GM19328 (cell line): ENCODE results near the gene DNER.
"Not testable (repeated sequence)": the region's sequence is repeated elsewhere in the genome, so short reads cannot be mapped to it uniquely, and the experiment has no call there.

Experiments used
- ATAC-seq: cut with Tn5 transposase; IDR thresholded peaks from one replicate; pipeline ENCODE4 v1.9.1; 2021; ENCODE audit warnings: mild to moderate bottlenecking, moderate library complexity; ENCODE audit not compliant: unreplicated experiment

DNER gene

DNA sequence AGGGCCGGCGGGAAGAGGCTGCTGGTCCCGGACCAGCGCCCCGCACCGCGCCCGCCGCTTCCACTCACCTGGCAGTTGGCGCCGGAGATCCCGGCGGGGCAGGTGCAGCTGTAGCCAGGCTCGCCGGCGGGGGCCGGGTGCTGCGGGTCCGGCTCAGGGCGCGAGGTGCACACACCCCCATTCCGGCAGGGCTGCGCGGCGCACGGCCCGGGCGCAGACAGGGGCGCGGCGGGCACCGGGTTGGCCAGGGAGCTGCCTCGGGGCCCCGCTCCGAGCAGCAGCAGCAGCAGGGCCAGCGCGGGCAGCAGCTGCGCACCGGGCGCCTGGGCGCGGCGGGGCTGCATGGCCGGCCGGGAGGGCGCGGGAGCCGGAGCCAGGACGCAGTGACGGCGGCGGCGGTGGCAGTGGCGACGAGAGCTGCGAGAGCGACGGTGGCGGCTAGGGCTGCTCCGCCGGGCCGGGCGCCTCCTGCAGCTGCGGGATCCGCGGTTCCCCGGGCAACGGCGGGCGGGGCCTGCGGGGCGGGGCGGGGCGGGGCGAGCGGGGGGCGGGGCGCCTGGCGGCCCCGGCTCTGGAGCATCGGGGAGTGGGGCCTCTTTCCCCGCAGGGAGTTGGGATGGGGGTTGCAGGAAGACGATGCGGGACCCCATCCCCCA, at the start of gene DNER:
TSS of gene DNER (minus strand) at position 476 of the 656 bp plus-strand sequence. CDS start at position 344, 132 bp downstream.
- ATAC-seq, result peak; percentile 89

DNA sequence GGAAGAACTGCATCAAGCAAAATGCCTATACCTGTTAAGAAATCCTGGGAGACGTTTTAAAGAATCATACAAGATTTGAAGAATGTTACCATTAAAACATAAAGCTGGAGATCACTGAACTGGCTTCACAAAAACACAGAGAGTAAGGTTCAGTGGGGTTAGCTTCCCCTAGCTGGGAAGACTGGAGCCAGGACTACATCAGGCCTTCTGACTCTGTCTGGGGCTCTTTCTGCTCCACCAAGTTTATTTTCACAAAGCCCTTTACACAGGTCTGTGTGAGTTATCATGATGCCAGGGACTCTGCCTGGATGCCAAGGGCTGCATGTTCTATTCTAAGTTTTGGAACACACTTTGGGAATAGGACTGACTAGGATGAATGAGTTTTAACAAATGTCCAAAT, 47.3 kb upstream of the DNER start:
- ATAC-seq, result no peak

DNA sequence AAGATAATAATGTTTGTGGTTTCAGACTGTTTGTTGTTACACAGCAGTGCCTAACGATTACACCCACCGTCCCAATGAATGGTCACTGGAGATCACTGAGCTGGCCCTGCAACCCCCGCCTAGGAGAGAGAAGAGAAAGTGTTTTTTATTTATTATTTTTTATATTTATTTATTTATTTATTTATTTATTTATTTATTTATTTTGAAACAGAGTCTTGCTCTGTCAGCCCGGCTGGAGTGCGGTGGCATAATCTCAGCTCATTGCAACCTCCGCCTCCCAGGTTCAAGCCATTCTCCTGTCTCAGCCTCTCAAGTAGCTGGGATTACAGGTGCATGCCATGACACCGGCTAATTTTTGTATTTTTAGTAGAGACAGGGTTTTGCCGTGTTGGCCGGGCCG, 43.1 kb upstream of the DNER start:
- not testable (repeated sequence) for ATAC-seq

DNA sequence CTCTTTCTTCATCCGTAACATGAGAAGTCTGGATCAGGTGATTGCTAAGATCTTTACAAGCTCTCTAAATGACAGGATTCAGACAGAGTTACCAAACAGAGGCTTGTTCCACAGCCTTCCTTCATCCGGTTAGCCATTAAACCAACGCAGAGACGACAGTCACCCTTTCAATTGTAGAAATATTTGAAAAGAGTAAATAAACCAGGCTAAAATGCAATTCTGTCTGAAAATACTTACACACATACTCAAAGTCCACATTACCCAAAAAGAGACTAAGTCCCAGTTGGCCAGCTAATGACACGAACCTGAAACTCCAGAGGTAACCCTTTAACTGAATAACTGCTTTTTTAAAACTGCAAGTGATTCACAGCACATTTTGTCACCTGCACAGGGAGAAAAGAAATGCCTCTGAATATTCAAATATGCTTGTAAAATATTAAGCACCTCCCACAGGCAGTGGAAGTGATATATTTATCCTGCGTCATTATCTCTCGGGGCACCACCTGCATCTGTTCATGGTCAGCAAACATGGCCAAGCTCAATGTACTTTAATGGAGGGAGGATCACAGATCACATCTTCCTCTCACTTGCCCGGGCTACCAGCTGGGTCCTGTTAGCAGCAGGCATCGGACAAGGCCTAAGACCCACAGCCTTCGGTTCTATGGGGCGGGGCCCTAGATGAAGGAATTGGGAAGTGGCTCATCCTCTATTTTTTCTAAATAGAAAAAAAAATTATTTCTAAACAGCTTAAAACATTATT, 38.8 kb upstream of the DNER start:
- ATAC-seq, result no peak

DNA sequence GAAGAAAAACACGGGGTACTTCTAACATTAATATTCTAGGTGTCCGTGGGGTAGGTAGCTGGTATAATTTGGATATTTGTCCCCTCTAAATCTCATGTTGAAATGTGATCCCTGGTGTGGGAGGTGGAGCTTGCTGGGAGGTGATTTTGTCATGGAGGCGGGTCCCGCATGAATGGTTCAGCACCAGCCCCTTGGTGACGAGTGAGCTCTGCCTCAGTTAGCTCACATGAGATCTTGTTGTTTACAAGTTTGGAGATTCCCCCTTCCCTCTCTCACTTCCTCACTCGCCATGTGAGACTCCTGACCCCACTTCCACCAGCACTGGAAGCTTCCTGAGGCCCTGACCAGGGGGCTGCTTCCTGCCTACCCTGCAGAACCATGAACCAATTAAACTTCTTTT, 35.4 kb upstream of the DNER start:
- no peak for ATAC-seq

DNA sequence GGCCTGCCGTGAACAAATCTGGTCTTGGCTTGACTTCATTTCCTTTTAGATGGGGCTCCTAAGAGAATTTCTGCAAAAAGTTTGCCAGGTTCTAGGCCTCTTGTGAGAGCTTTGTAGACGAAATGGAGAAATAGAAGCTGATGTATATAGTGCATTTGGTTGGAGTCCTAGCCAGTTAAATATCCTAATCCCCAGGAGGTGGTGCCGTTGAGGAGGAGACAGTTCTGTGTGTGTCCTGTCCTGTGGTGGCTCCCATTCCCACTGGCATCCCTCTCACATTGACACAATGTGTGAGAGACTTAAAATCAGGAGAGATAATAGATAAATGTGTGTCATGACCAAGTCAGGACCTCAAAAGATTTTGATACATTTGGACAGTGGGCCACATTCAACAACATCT, 34.6 kb upstream of the DNER start:
- no peak for ATAC-seq

DNA sequence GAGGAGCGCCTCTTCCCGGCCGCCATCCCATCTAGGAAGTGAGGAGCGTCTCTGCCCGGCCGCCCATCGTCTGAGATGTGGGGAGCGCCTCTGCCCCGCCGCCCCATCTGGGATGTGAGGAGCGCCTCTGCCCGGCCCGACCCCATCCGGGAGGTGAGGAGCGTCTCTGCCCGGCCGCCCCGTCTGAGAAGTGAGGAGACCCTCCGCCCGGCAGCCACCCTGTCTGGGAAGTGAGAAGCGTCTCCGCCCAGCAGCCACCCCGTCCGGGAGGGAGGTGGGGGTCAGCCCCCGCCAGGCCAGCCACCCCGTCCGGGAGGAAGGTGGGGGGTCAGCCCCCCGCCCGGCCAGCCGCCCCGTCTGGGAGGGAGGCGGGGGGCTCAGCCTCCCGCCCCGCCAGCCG, 28.3 kb upstream of the DNER start:
- ATAC-seq, result not testable (repeated sequence)

DNA sequence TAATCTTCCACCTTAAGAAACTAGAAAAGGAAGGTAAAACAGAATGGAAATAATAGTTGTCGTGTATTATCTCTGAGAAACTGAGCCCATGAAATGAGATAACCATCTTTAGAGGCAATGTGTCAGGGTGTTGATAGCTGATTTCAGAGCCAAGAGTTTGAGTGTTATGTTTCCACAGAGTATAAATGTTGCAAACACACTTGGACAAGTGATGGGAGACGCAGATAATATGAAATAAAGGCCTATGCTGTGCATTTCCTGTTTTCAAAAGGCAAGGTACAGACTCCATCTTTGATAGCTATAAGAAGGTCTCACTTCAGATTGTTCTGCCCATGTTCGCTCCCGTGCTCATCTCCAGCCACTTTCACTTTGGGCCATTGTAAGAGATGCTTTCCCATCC, 25.9 kb upstream of the DNER start:
- ATAC-seq, result no peak

GRCh38 chr2:229738024-229738625, 23.8 kb upstream of the DNER start:
- no peak for ATAC-seq

DNA sequence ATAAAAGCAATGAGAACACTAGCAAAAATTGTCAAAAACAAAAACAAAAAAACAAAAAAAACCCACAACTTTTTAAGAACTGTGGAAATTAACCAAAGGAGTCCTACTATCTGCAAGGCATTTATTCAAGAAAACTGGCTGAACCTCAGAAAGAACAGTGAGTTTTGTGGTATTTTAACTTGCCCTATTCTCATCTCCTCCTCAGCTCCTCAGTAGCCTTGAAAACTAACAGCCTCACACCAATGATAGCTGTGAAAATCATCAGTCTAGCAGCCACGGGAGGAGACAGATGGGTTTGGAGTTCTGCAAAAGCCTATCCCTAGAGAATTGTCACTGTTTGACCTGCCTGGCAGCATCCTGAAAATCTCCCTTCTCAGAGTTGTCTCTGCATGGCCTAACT, 20.1 kb upstream of the DNER start:
- ATAC-seq, result no peak

DNA sequence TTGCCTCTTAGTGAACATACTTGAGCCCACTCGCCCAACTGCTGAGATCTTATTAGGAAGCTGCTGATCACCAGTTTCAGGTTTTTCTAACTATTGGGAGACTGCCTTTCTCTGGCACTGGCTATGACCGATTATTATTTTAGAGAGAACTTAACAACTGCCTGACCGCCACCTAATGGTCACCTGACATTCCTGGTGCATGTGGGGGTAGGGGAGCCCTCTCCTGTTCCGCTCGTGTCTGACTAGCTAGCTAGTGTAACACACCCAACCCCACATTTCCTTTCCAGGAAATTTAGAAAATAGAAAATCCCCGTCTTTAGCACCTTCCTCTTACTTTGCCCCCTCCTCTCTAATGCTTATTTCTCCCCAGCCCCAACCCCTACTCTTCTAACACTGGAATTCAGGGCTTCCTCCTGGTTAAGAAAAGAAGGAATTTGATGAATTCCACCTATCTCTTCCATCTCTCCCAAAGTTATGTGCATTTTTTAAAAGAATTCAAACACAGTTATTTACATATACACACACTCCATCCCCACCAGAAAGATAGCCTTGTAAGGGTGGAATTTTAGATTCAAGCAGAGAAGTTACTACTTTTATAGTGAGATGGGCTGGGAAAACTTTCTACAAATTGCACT, 19.4 kb upstream of the DNER start:
- no peak for ATAC-seq

DNA sequence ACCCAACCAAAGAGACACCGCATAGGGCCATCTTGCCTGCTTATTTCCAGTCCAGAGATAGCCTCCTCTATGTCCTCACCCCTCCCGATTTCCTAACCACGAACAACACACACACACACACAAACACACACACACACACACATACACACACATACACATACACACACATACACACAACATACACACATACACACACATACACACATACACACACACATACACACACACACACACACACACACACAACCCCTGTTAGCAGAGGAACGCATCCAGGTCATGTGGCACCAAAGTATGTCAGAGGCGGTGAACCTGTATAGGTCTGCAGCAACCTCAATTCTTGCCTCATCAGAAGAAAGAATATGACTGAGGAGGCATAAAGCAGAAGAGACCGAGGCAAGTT, 18.5 kb upstream of the DNER start:
- ATAC-seq, result no peak

- ATAC-seq, result no peak
These were observed 17.6 kb upstream of the DNER start for GRCh38 chr2:229731916-229732315.

DNA sequence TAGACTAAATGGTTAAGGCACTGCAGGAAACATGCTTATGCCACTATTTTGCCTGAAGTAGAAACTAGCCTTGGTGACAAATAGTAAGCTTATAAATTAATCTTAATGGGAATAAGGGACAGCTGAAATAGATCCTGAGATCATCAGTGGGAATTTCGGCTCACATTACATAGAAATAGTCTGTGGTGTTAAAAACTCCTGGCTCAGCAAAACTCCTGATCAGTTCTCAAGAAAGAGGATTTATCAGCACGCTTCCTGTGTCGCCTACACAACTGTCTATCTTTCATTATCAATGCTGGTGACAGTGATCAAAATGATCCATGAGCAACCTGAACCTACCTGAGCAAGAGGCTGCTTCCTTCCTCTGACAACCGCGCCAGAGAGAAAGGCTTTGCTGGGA, 17.0 kb upstream of the DNER start:
- no peak for ATAC-seq

DNA sequence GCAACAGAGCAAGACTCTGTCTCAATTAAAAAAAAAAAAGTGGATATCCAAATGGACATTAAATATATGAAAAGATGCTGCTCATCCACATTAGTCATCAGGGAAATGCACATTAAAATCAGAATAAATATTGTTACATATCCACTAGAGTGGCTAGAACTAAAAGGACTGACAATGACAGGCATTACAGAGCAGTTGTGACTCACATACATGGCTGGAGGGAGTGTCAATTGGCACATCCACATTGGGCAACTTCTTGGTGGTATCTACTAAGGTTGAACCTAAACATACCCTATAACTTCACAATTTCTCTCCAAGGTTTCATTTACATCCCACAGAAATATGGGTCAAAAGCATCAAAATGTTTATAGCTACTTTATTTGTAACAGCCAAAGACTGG, 14.0 kb upstream of the DNER start:
- no peak for ATAC-seq

DNA sequence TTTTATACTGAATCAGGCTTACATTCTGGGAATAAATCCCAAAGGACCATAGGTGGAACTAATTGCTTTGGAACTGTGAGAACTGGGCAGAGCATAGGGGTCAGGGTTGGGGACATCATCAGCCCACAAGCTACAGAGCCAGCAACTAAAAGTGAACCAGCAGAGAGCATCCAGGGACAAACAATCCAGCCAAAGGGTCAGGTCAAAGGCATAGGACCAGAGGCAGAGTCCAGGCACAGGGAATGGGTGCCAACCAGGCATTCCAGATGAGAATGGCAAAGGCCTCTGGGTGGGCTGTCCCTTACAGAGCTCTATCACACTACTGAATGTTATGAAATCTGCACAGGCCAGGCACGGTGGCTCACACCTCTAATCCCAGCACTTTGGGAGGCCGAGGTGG, 12.3 kb upstream of the DNER start:
- ATAC-seq, result no peak

- no peak for ATAC-seq
These were observed 11.6 kb upstream of the DNER start for GRCh38 chr2:229725716-229726574.

DNA sequence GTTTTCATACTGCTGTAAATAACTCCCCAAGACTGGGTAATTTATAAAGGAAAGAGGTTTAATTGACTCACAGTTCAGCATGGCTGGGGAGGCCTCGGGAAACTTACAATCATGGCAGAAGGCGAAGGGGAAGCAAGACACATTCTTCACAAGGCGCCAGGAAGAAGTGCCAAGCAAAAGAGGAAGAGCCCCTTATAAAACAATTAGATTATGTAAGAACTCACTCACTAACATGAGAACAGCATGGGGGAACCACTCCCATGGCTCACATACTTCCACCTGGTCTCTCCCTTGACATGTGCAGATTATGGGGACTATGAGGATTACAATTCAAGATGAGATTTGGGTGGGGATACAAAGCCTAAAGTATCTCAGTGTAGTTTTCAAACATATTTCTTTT, 8.8 kb upstream of the DNER start:
- ATAC-seq, result not testable (repeated sequence)

DNA sequence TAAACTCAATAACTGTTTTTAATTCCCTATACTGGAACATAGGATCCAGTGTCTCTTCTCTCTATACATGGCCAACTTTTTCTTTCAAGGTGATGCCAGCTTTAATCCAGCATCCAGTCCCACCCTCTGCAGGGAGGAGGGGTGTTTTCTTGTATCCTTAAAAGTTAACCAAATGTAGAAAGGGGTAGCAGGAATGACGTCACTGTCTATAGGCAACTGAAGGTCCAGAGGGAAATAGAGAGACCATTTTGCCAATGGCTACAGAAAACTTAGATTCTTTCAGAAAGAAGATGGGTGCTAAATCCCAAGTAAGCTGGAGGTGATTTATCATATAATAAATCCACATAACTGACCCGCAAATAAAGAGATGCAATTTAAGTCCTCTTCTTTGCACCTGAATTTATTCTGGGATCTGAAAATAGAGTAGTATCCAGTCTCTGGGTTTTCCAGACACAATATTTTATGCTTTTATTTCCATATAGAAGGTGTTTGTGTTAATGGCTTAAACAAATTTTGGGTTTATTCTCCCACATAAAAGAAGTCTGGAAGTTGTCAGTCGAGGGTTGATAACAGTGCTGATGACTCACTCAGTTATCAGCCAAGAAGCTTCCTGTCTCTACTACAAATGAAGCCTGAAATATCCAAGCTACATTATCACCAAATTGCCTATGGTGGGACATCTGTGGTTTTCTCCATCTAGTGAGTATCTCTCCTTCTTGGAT, 5.7 kb upstream of the DNER start:
- ATAC-seq, result no peak

GRCh38 chr2:229718057-229718456, 3.7 kb upstream of the DNER start:
- no peak for ATAC-seq
